WTC11 (cell line): Measurements from ENCODE around the gene PCBD1.

Experiments used
- CTCF ChIP-seq: fragments of 200-600 bp; IDR thresholded peaks from 2 replicates; pipeline ENCODE4 v1.8.0; 2022; ENCODE audit warnings: antibody characterized with exemption
- ELF4 ChIP-seq: sonication (generic); formaldehyde crosslinking; IDR thresholded peaks from 2 replicates; pipeline ENCODE4 v1.8.1; 2022; ENCODE audit warnings: low read depth, mild to moderate bottlenecking, moderate library complexity, missing genetic modification reagents
- TP53 ChIP-seq: sonication (generic); formaldehyde crosslinking; IDR thresholded peaks from 2 replicates; pipeline ENCODE4 v1.8.1; 2023; ENCODE audit warnings: mild to moderate bottlenecking, missing genetic modification reagents
- ZBTB43 ChIP-seq: sonication (generic); formaldehyde crosslinking; IDR thresholded peaks from 2 replicates; pipeline ENCODE4 v1.8.1; 2023; ENCODE audit warnings: mild to moderate bottlenecking, missing genetic modification reagents
- ZNF138 ChIP-seq: sonication (generic); formaldehyde crosslinking; conservative IDR thresholded peaks from 2 replicates; pipeline ENCODE4 v1.8.1; 2022; ENCODE audit warnings: mild to moderate bottlenecking, moderate library complexity, missing genetic modification reagents
- TF ChIP-seq, protein P1 (sequence below): sonication (generic); formaldehyde crosslinking; conservative IDR thresholded peaks from 2 replicates; pipeline ENCODE4 v1.8.1; 2022; ENCODE audit warnings: mild to moderate bottlenecking, missing genetic modification reagents

- TF ChIP-seq ZNF138 (CRISPR knock-in tag) = no peak
- no peak for TF ChIP-seq ZBTB43 (CRISPR knock-in tag)
- no peak for TF ChIP-seq CTCF
- TF ChIP-seq, protein P1, sequence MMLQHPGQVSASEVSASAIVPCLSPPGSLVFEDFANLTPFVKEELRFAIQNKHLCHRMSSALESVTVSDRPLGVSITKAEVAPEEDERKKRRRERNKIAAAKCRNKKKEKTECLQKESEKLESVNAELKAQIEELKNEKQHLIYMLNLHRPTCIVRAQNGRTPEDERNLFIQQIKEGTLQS (CRISPR knock-in tag) = no peak
- no peak for TF ChIP-seq ELF4 (CRISPR knock-in tag)
- TF ChIP-seq TP53 (CRISPR knock-in tag) = no peak
Observed at GRCh38 chr10:70863470-70864160, 24.8 kb downstream of the PCBD1 start.
